Breast epithelium (tissue), 3 donors: ENCODE measurements around the gene OR1N2.

Experiments
- POLR2A ChIP-seq: fragments of 450-650 bp; IDR thresholded peaks from one replicate; pipeline ENCODE4 v1.6.1; 2016; ENCODE audit warnings: antibody characterized with exemption, mild to moderate bottlenecking, moderate library complexity
- TF ChIP-seq, protein P1 (sequence below), 3 donors: fragments of 450-650 bp; IDR thresholded peaks; one replicate each; pipeline ENCODE4 v1.5.1; 2016 to 2017; ENCODE audit warnings: antibody characterized with exemption in 3 of 3, mild to moderate bottlenecking in 3 of 3, moderate library complexity in 3 of 3

DNA sequence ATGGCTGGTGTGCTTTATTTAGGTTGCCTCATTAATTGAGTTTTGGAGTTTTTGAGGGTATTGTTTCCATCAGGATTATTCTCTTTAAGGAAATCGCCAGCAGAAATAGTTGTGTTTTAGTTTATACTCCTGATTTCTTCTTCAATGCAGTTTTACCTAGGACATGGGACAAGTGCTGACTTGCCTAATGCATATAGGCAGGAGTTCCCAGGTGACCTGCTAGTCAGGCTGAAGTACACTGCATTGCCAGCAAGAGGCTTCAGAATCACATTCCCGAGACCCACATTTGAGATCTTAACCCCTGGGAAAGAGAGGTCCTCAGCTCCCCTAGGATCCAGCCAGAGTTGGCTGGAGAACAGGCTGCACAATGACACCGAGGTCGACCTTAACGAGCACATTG is 1.5 kb upstream of the OR1N2 start:
- TF ChIP-seq, protein P1, sequence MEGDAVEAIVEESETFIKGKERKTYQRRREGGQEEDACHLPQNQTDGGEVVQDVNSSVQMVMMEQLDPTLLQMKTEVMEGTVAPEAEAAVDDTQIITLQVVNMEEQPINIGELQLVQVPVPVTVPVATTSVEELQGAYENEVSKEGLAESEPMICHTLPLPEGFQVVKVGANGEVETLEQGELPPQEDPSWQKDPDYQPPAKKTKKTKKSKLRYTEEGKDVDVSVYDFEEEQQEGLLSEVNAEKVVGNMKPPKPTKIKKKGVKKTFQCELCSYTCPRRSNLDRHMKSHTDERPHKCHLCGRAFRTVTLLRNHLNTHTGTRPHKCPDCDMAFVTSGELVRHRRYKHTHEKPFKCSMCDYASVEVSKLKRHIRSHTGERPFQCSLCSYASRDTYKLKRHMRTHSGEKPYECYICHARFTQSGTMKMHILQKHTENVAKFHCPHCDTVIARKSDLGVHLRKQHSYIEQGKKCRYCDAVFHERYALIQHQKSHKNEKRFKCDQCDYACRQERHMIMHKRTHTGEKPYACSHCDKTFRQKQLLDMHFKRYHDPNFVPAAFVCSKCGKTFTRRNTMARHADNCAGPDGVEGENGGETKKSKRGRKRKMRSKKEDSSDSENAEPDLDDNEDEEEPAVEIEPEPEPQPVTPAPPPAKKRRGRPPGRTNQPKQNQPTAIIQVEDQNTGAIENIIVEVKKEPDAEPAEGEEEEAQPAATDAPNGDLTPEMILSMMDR (IDR thresholded peaks at IDR 0.05): no peak
- no peak for TF ChIP-seq POLR2A
